K562 treated with DMSO at 1 percent for 4 hours (cell line): ENCODE results near the gene ISM2. TPM values are rescaled to one million over a fixed set of nuclear protein-coding genes. Genes with fewer than 3 reads are reported as not detected.

ENCODE experiments used
- total RNA-seq: library from RNA; unstranded; fragments of 300-600 nt; gene quantifications from 2 replicates; pipeline ENCODE4 v1.2.3, GENCODE V29; 2022; ENCODE audit not compliant: insufficient read depth

Gene ISM2
- not detected in 2 replicates for total RNA-seq

DNA sequence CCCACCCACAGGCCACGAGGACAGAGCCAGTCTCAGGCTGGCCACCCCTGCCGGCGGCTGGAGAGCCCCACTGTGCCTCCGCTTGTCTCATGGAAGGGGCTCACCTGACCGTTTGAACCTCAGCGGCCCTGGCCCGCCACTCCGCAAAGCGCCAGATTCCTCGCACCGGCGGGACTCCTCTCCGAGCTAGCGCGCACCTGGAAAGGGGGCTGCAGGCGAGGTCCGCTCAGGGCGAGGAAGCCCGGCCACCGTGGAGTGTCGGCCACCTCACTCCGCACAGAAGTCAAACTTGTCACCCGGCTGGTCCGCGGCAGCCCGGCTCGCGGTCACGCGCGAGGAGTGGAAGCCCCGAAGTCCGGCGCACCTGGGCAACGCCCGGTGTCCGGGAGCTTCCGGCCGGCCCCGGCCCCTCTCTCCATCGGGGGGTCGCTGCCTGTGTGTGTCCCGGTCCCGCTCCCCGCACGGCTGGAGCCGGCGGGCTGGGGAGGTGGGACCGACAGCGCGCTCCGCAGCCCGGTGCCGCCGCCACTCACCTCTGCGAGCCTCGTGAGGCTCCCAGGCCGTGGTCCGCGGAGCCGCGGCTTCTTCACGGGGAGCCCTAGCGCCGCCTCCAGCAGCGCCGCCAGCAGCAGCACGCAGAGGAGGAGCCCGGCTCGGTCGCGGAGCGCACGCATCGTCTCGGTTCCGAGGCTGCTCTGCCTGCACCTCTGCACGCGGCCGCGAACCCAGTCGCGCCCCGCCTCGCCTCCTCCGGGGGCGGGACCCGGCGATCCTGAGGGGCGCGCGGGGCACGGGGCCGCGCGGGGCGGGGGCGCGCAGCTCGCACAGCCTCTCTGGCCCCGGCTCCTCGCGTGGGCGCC is at the start of gene ISM2:
TSS of gene ISM2 (minus strand) at position 697 of the 860 bp plus-strand sequence. CDS start at position 674, 23 bp downstream.

DNA sequence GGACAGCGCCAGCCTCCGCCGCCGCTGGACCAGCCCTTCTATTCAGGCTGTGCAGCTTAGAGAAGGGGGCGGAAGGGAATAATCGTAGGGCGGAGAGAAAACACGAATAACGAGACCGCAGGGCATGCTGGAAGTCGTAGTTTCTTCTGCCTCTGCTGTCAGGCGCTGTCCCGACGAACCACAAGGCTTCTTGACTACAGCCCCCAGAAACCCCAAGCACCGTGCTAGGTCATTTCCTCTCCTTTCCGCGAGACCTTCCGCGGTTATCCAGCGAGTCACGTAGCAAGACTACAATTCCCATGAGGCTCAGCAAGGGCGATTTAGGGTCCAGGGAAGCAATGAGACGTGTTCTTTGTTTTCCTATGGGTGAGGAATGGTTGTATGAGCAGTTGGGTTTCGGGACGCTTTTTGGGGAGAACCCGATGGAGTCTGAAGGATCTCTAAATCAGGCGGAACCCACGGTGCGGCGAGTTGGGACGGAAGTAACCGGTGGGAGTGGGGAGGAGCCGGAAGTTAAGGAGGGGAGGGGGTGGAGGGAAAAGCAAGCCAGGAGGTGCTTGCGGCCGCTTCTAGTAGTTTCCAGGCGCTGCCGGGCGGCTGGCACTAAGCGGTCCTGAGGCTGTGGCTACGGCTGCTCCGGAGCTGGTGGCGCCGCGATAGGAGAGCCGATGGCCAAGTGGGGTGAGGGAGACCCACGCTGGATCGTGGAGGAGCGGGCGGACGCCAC is 40.9 kb downstream of the ISM2 start, which contains the start of the genes AHSA1 and VIPAS39:
TSS of gene AHSA1 (plus strand) at position 572 of the 727 bp plus-strand sequence. CDS start at position 669, 97 bp downstream.
TSS of gene VIPAS39 (minus strand) at position 80 of the 727 bp plus-strand sequence. CDS start 3,499 bp downstream, outside the sequence.

Other genes starting within 250 kb of the ISM2 start
- gene NGB, start 227.6 kb downstream of the ISM2 start, total RNA-seq, result not detected in 2 replicates
- 7.2 and 14.4 TPM in 2 replicates for gene POMT2, start 177.9 kb downstream of the ISM2 start, total RNA-seq
- 19.1 and 24.9 TPM in 2 replicates for gene GSTZ1, start 177.8 kb downstream of the ISM2 start, total RNA-seq
- gene TMED8, start 121.7 kb downstream of the ISM2 start, total RNA-seq, result 4.8 and 5.7 TPM in 2 replicates
- not detected in 2 replicates for gene SAMD15, start 121.4 kb downstream of the ISM2 start, total RNA-seq
- gene NOXRED1, start 75.3 kb downstream of the ISM2 start, total RNA-seq, result 0.38 TPM in 1 of 2 replicates, not detected in the other
- 7.0 and 7.4 TPM in 2 replicates for gene VIPAS39, start 41.2 kb downstream of the ISM2 start, total RNA-seq
- gene AHSA1, start 40.7 kb downstream of the ISM2 start, total RNA-seq, result 91.9 and 101 TPM in 2 replicates
- gene SPTLC2, start 117.8 kb upstream of the ISM2 start, total RNA-seq, result 10.4 and 12.2 TPM in 2 replicates
- 8.1 and 8.4 TPM in 2 replicates for gene ALKBH1, start 209.2 kb upstream of the ISM2 start, total RNA-seq
- gene SLIRP, start 209.3 kb upstream of the ISM2 start, total RNA-seq, result 160 and 165 TPM in 2 replicates